Lower leg skin (tissue), 4 donors: Measurements from ENCODE around the gene CA6. TPM values are rescaled to one million over a fixed set of nuclear protein-coding genes. Genes with fewer than 3 reads are reported as not detected.

Source experiments
- DNase-seq, 2 donors: peaks; one replicate each; pipeline ENCODE4 v3.0.0-alpha.2; 2019; ENCODE audit warnings: low spot score in 2 of 2
- H3K4me3 ChIP-seq: fragments of 200-600 bp; sonication (generic); 2 replicates; pipeline ENCODE4 v1.5.1; 2017; ENCODE audit warnings: mild to moderate bottlenecking, low read depth; ENCODE audit not compliant: poor library complexity, severe bottlenecking
- CTCF ChIP-seq, 3 donors: fragments of 450-650 bp; IDR thresholded peaks; one replicate each; pipeline ENCODE4 v1.5.1; 2016; ENCODE audit warnings: antibody characterized with exemption in 3 of 3, mild to moderate bottlenecking in 3 of 3, moderate library complexity in 2 of 3
- POLR2A ChIP-seq, 2 donors: fragments of 450-650 bp; IDR thresholded peaks; one replicate each; pipeline ENCODE4 v1.6.1; 2016 to 2017; ENCODE audit warnings: antibody characterized with exemption in 2 of 2, mild to moderate bottlenecking in 1 of 2, moderate library complexity in 1 of 2
- WGBS, 2 donors: methylation state at CpG; one replicate each; pipeline ENCODE4 v1.1.5; 2018; 5-methylcytosine and 5-hydroxymethylcytosine counted together
- intact Hi-C: fragments of 100-400 bp; cut with DNase I; formaldehyde crosslinking; loops from one replicate; pipeline ENCODE4 v1.15.0; 2023; ENCODE audit warnings: low total_unique reads
- total RNA-seq, 4 donors: library from RNA; depleted of rRNA; stranded (reverse); fragments of >200 nt; gene quantifications; one replicate each; pipeline ENCODE4 v1.1.0, GENCODE V29; 2016

The CA6 gene
- total RNA-seq, 4 donors from 2014 or later = 17.4 to 38.0 (median 26.6) TPM

- WGBS, 2 donors = 67 to 68% methylated on average over 9 of the region's 9 CpGs
- TF ChIP-seq POLR2A (IDR thresholded peaks at IDR 0.05) = no peak
- TF ChIP-seq CTCF (IDR thresholded peaks at IDR 0.05) = no peak
- intact Hi-C loops = no loop called here
- no peak for DNase-seq
- H3K4me3 ChIP-seq = no peak overlapping the region
These were observed 25.2 kb downstream of the CA6 start for GRCh38 chr1:8970870-8971337.

GRCh38 chr1:8974551-8974950 is 28.9 kb downstream of the CA6 start:
- DNase-seq = no peak
- TF ChIP-seq POLR2A (IDR thresholded peaks at IDR 0.05) (no peak), CTCF (IDR thresholded peaks at IDR 0.05) (no peak)
- intact Hi-C loops = no loop called here
- no peak overlapping the region for H3K4me3 ChIP-seq
- WGBS, 2 donors = 53 to 59% methylated on average over 7 of the region's 7 CpGs

- H3K4me3 ChIP-seq = no peak overlapping the region
- intact Hi-C loops = no loop called here
- no peak for DNase-seq
- 83 to 90% methylated on average over 5 of the region's 5 CpGs for WGBS, 2 donors
- no peak for TF ChIP-seq POLR2A (IDR thresholded peaks at IDR 0.05)
These were observed 30.7 kb downstream of the CA6 start for GRCh38 chr1:8976338-8976737.

GRCh38 chr1:8976896-8977450 is 31.3 kb downstream of the CA6 start:
- TF ChIP-seq CTCF (IDR thresholded peaks at IDR 0.05) = no peak
- intact Hi-C loops = no loop called here
- no peak overlapping the region for H3K4me3 ChIP-seq
- WGBS, 2 donors = 86% methylated on average over 20 of the region's 20 CpGs
- no peak for DNase-seq

- intact Hi-C loops = loop anchor here (10.0 kb wide), 1 partner anchor 126 kb away; no protein-coding TSS in a partner anchor
- no peak for DNase-seq
- no peak for TF ChIP-seq CTCF (IDR thresholded peaks at IDR 0.05)
- no peak for TF ChIP-seq POLR2A (IDR thresholded peaks at IDR 0.05)
- WGBS, 2 donors = 81 to 83% methylated on average over 3 of the region's 3 CpGs
- H3K4me3 ChIP-seq = no peak overlapping the region
These were observed 35.0 kb downstream of the CA6 start for GRCh38 chr1:8980656-8981055.

GRCh38 chr1:8981169-8981568 is 35.5 kb downstream of the CA6 start:
- no peak overlapping the region for H3K4me3 ChIP-seq
- intact Hi-C loops = loop anchor here (10.0 kb wide), 1 partner anchor 126 kb away; no protein-coding TSS in a partner anchor
- DNase-seq = no peak
- 78 to 83% methylated on average over 2 of the region's 2 CpGs for WGBS, 2 donors
- TF ChIP-seq CTCF (IDR thresholded peaks at IDR 0.05) (no peak), POLR2A (IDR thresholded peaks at IDR 0.05) (no peak)
